Nephron (organoid): ENCODE data around the gene AOPEP.

Experiments used
- H3K27ac Mint-ChIP-seq, 3 experiments: 2 replicates each; pipeline ENCODE4 v1.8.0; 2020; ENCODE audit warnings: mixed read lengths in 3 of 3, mild to moderate bottlenecking in 2 of 3, moderate library complexity in 1 of 3
- H3K27me3 Mint-ChIP-seq: 2 replicates; pipeline ENCODE4 v1.8.0; 2021; ENCODE audit warnings: low read depth, mild to moderate bottlenecking, moderate library complexity, mixed read lengths
- H3K36me3 Mint-ChIP-seq: 2 replicates; pipeline ENCODE4 v1.8.0; 2020; ENCODE audit warnings: low read depth, mixed read lengths
- H3K4me1 Mint-ChIP-seq: 2 replicates; pipeline ENCODE4 v1.8.0; 2020; ENCODE audit warnings: mixed read lengths
- H3K4me3 Mint-ChIP-seq, 3 experiments: 2 replicates each; pipeline ENCODE4 v1.8.0; 2020; ENCODE audit warnings: mild to moderate bottlenecking in 3 of 3, mixed read lengths in 3 of 3, moderate library complexity in 2 of 3
- H3K9me3 Mint-ChIP-seq: 2 replicates; pipeline ENCODE4 v1.8.0; 2020; ENCODE audit warnings: mixed read lengths
- CTCF ChIP-seq, 3 experiments: fragments of 200-600 bp; sonication (generic); IDR thresholded peaks; one replicate each; pipeline ENCODE4 v1.5.0; 2021; ENCODE audit warnings: antibody characterized with exemption in 3 of 3; ENCODE audit not compliant: unreplicated experiment in 3 of 3

The AOPEP gene

GRCh38 chr9:94823710-94824109 lies 97.2 kb downstream of the AOPEP start:
- Mint-ChIP-seq H3K9me3 (no peaks in the 10 kb centered on the region), H3K36me3 (peaks cover 28% of the 10 kb centered on the region), H3K27ac (peak overlapping the region; percentile 81 to 86 (median 81)), H3K27me3 (no peaks in the 10 kb centered on the region), H3K4me1 (peaks cover 67% of the 10 kb centered on the region), H3K4me3 (no peak overlapping the region)
- TF ChIP-seq CTCF (IDR thresholded peaks at IDR 0.05; ENCODE audit: unreplicated experiment in 3 of 3): no peak

GRCh38 chr9:94824411-94824810 lies 97.9 kb downstream of the AOPEP start:
- Mint-ChIP-seq H3K4me3 (no peak overlapping the region), H3K27ac (peak overlapping the region; percentile 81 to 86 (median 81)), H3K36me3 (peaks cover 23% of the 10 kb centered on the region), H3K4me1 (peaks cover 63% of the 10 kb centered on the region), H3K9me3 (no peaks in the 10 kb centered on the region), H3K27me3 (no peaks in the 10 kb centered on the region)
- no peak for TF ChIP-seq CTCF (IDR thresholded peaks at IDR 0.05; ENCODE audit: unreplicated experiment in 3 of 3)

- Mint-ChIP-seq H3K36me3 (peaks cover 25% of the 10 kb centered on the region), H3K27me3 (no peaks in the 10 kb centered on the region), H3K4me3 (peak overlapping the region in 1 of 3 experiments; percentile 3), H3K4me1 (peaks cover 65% of the 10 kb centered on the region), H3K27ac (peak overlapping the region; percentile 81 to 86 (median 81)), H3K9me3 (no peaks in the 10 kb centered on the region)
- no peak for TF ChIP-seq CTCF (IDR thresholded peaks at IDR 0.05; ENCODE audit: unreplicated experiment in 3 of 3)
Measured at GRCh38 chr9:94824913-94825610, 98.6 kb downstream of the AOPEP start.

GRCh38 chr9:94825611-94825958 lies 99.1 kb downstream of the AOPEP start:
- TF ChIP-seq CTCF (IDR thresholded peaks at IDR 0.05; ENCODE audit: unreplicated experiment in 3 of 3): no peak
- Mint-ChIP-seq H3K4me3 (peak overlapping the region in 1 of 3 experiments; percentile 3), H3K27me3 (no peaks in the 10 kb centered on the region), H3K36me3 (peaks cover 26% of the 10 kb centered on the region), H3K4me1 (peaks cover 64% of the 10 kb centered on the region), H3K27ac (peak overlapping the region; percentile 81 to 86 (median 81)), H3K9me3 (no peaks in the 10 kb centered on the region)

GRCh38 chr9:94826044-94826443 lies 99.5 kb downstream of the AOPEP start:
- TF ChIP-seq CTCF (IDR thresholded peaks at IDR 0.05; ENCODE audit: unreplicated experiment in 3 of 3): no peak
- H3K4me1 Mint-ChIP-seq: peaks cover 64% of the 10 kb centered on the region

More at GRCh38 chr9:94826044-94826443, 99.5 kb downstream of the AOPEP start:
- H3K9me3 Mint-ChIP-seq: no peaks in the 10 kb centered on the region
- no peaks in the 10 kb centered on the region for H3K27me3 Mint-ChIP-seq
- no peak overlapping the region for H3K4me3 Mint-ChIP-seq
- H3K27ac Mint-ChIP-seq: peak overlapping the region; percentile 32 to 90 (median 33)
- H3K36me3 Mint-ChIP-seq: peaks cover 31% of the 10 kb centered on the region
